K562 (cell line): ENCODE results near the gene ERCC3. TPM values are rescaled to one million over a fixed set of nuclear protein-coding genes. Genes with fewer than 3 reads are reported as not detected.
A peak's percentile ranks its signal among the peaks of the same experiment; 100 is the strongest.

Source experiments
- ARHGAP35 ChIP-seq: fragments of 450-650 bp; IDR thresholded peaks from 2 replicates; pipeline ENCODE4 v1.6.1; 2018; ENCODE audit not compliant: partially characterized antibody
- CHD1 ChIP-seq: fragments of 200-600 bp; sonication (generic); IDR thresholded peaks from one replicate; pipeline ENCODE4 v1.6.1; 2012; ENCODE audit warnings: mild to moderate bottlenecking, moderate library complexity, low read length, inconsistent platforms
- E2F3 ChIP-seq: fragments of 250-450 bp; sonication (Bioruptor Pico); IDR thresholded peaks from 2 replicates; pipeline ENCODE4 v1.4.0; 2020; ENCODE audit warnings: mild to moderate bottlenecking
- ETV5 ChIP-seq: sonication (generic); formaldehyde crosslinking; IDR thresholded peaks from 2 replicates; pipeline ENCODE4 v1.4.0; 2020; ENCODE audit warnings: low read depth, mild to moderate bottlenecking, missing genetic modification reagents
- FIP1L1 ChIP-seq: fragments of 200-400 bp; formaldehyde crosslinking; IDR thresholded peaks from 2 replicates; pipeline ENCODE4 v1.6.1; 2018; ENCODE audit warnings: mild to moderate bottlenecking, low read depth, low read length; ENCODE audit not compliant: poor library complexity, severe bottlenecking
- HIVEP1 ChIP-seq: fragments of 250-450 bp; sonication (Bioruptor Pico); IDR thresholded peaks from 2 replicates; pipeline ENCODE4 v1.4.0; 2020; ENCODE audit warnings: mild to moderate bottlenecking
- IRF2 ChIP-seq: sonication (generic); formaldehyde crosslinking; IDR thresholded peaks from 2 replicates; pipeline ENCODE4 v1.8.1; 2022; ENCODE audit warnings: mild to moderate bottlenecking, missing genetic modification reagents
- JUN ChIP-seq, 2 experiments: sonication (generic) in 1 of 2; formaldehyde crosslinking in 1 of 2; IDR thresholded peaks; 2 replicates each; pipeline versions ENCODE4 v1.6.1 to v1.8.0; 2012 to 2022; ENCODE audit warnings: borderline replicate concordance in 2 of 2, mild to moderate bottlenecking in 2 of 2, improper control_type of control experiment in 1 of 2, low read depth in 1 of 2, low read length in 1 of 2, missing genetic modification reagents in 1 of 2
- KHSRP ChIP-seq: fragments of 450-650 bp; IDR thresholded peaks from 2 replicates; pipeline ENCODE4 v1.6.1; 2017
- LEF1 ChIP-seq: fragments of 450-650 bp; IDR thresholded peaks from 2 replicates; pipeline ENCODE4 v1.6.1; 2016; ENCODE audit warnings: mild to moderate bottlenecking
- MCM2 ChIP-seq: fragments of 450-650 bp; IDR thresholded peaks from 2 replicates; pipeline ENCODE4 v1.6.1; 2017; ENCODE audit warnings: low read depth, mild to moderate bottlenecking
- POLR2A ChIP-seq: fragments of 450-650 bp; conservative IDR thresholded peaks from 2 replicates; pipeline ENCODE4 v1.6.1; 2016
- POLR3G ChIP-seq: IDR thresholded peaks from 2 replicates; pipeline ENCODE4 v1.6.1; 2011; ENCODE audit not compliant: insufficient read length, insufficient replicate concordance; ENCODE audit errors: extremely low read depth
- RBFOX2 ChIP-seq: fragments of 200-400 bp; formaldehyde crosslinking; IDR thresholded peaks from 2 replicates; pipeline ENCODE4 v1.6.1; 2017; ENCODE audit warnings: low read depth, mild to moderate bottlenecking, low read length, moderate library complexity
- RBM14 ChIP-seq: fragments of 200-400 bp; formaldehyde crosslinking; IDR thresholded peaks from 2 replicates; pipeline ENCODE4 v1.6.1; 2018; ENCODE audit warnings: low read depth, mild to moderate bottlenecking, low read length, moderate library complexity, borderline replicate concordance; ENCODE audit not compliant: insufficient read depth
- RBM34 ChIP-seq: fragments of 200-400 bp; formaldehyde crosslinking; IDR thresholded peaks from 2 replicates; pipeline ENCODE4 v1.6.1; 2018; ENCODE audit warnings: low read length, borderline replicate concordance; ENCODE audit not compliant: insufficient read depth
- SAFB ChIP-seq: fragments of 200-400 bp; formaldehyde crosslinking; IDR thresholded peaks from 2 replicates; pipeline ENCODE4 v1.6.1; 2017; ENCODE audit warnings: low read depth, low read length, borderline replicate concordance
- SETDB1 ChIP-seq: IDR thresholded peaks from one replicate; pipeline ENCODE4 v1.6.1; 2012; ENCODE audit warnings: low read length, control low read depth, inconsistent platforms
- SREBF1 ChIP-seq: fragments of 150-350 bp; IDR thresholded peaks from 2 replicates; pipeline ENCODE4 v1.6.1; 2014; ENCODE audit warnings: antibody characterized with exemption, low read depth, low read length, borderline replicate concordance
- SRF ChIP-seq, 2 experiments: fragments of 250-450, 450-650 bp in 1 of 2; sonication (Bioruptor Pico) in 1 of 2; sonication (generic) in 1 of 2; formaldehyde crosslinking; IDR thresholded peaks; 2 replicates each; pipeline versions ENCODE4 v1.5.0 to v1.5.1; 2020 to 2022; ENCODE audit warnings: mild to moderate bottlenecking in 1 of 2, missing genetic modification reagents in 1 of 2
- U2AF2 ChIP-seq: fragments of 200-400 bp; formaldehyde crosslinking; optimal IDR thresholded peaks from 2 replicates; pipeline ENCODE3; 2017; ENCODE audit warnings: low read depth, mild to moderate bottlenecking, low read length
- XRCC3 ChIP-seq: fragments of 450-650 bp; IDR thresholded peaks from 2 replicates; pipeline ENCODE4 v1.6.1; 2017; ENCODE audit warnings: mild to moderate bottlenecking, moderate library complexity
- ZC3H11A ChIP-seq: IDR thresholded peaks from 2 replicates; pipeline ENCODE4 v1.6.1; 2012; ENCODE audit warnings: low read depth, low read length, improper control_type of control experiment
- ZFP30 ChIP-seq: fragments of 250-450 bp; sonication (Bioruptor Pico); IDR thresholded peaks from 2 replicates; pipeline ENCODE4 v1.8.0; 2022; ENCODE audit warnings: moderate library complexity, mild to moderate bottlenecking, inconsistent platforms, borderline replicate concordance
- ZNF23 ChIP-seq: fragments of 250-450 bp; sonication (Bioruptor Pico); IDR thresholded peaks from 2 replicates; pipeline ENCODE4 v1.4.0; 2020; ENCODE audit warnings: mild to moderate bottlenecking
- ZNF431 ChIP-seq: sonication (generic); formaldehyde crosslinking; IDR thresholded peaks from 2 replicates; pipeline ENCODE4 v1.8.0; 2022; ENCODE audit warnings: mild to moderate bottlenecking, missing genetic modification reagents
- polyA plus RNA-seq, 8 experiments: library from polyadenylated mRNA; depleted of rRNA in 4 of 8; stranded (reverse) in 5 of 8; unstranded in 3 of 8; fragments of >200 nt; fragmentation: Nextera tagmentation in 2 of 8; fragmentation: Illumina TruSeq in 1 of 8; extraction: Ambion mirVana in 2 of 8; extraction: Trizol in 1 of 8; gene quantifications; 2 replicates each; pipeline versions ENCODE4 v1.2.1 to v1.2.3, GENCODE V29; 2011 to 2014; ENCODE audit warnings: inconsistent platforms in 1 of 8, missing spikeins in 1 of 8
- total RNA-seq, 7 experiments: library from RNA; depleted of rRNA in 6 of 7; stranded (reverse); fragments of >200 nt in 6 of 7; fragmentation: Illumina TruSeq in 2 of 7; extraction: Trizol in 2 of 7; gene quantifications; 2 replicates each; pipeline versions ENCODE4 v1.2.1 to v1.2.3, GENCODE V29; 2011 to 2021; ENCODE audit warnings: low replicate concordance in 1 of 7
- TF ChIP-seq, protein P1 (sequence below): fragments of 250-450 bp; sonication (Bioruptor Pico); IDR thresholded peaks from 2 replicates; pipeline ENCODE4 v1.4.0; 2020; ENCODE audit warnings: borderline replicate concordance
- TF ChIP-seq, protein P2 (sequence below): sonication (generic); IDR thresholded peaks from 2 replicates; pipeline ENCODE4 v1.6.1; 2016

ERCC3 gene
- total and polyA plus RNA-seq, 9 of the 15 experiments (the other 6 are each of a cell fraction or from before 2014, with no cell fraction given): 17.9 to 61.5 (median 43.1) TPM

DNA sequence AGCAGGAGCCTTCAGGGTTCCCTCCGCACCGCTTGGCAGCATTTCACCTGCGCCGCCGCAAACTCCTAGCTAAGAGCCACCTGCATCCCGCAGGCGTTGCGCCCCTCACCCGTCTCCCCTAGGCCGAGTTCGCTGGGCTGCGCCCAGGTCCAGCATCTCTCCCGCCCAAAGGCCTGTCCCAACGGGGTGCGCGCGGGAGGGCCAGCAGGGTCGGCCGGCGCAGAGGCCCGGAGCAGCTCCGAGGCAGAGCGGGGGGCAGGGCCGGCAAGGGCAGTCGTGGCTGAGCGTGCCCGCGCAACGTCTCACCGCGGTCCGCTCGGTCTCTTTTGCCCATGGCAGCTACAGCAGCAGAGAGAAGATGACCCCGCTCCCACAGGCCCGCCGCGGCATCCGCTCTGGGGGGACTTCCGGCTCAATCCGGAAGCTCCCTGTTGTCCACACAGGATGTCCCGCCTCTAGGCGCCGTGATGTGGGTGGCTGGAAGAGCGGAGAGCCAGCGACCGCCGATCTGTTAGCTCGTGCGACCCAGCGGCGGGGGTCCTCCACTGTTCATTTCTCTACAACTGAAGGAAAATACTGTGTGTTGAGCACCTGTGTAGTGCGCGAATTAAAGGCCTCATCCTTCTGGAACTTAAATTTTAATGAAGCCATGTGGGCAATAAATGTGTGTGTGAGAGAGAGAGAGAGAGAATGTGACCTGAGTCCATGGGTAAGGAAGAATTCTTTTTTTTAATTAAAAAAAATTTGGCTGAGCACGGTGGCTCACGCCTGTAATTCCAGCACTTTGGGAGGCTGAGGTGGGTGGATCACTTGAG is at the start of gene ERCC3 (continued):
- TF ChIP-seq CHD1 (no peak), SETDB1 (no peak), RBFOX2 (peak; percentile 92), ZC3H11A (no peak), ZNF23 (CRISPR knock-in tag) (no peak), RBM34 (no peak), XRCC3 (no peak), MCM2 (no peak), FIP1L1 (no peak), JUN (IDR thresholded peaks at IDR 0.05; ENCODE audit: borderline replicate concordance, low read depth, low read length) (no peak), JUN (CRISPR knock-in tag; IDR thresholded peaks at IDR 0.05; ENCODE audit: borderline replicate concordance) (no peak), ARHGAP35 (no peak), ZNF431 (peak; percentile 62; the same call in 1 of the 2 replicates), ZFP30 (CRISPR knock-in tag) (no peak), ETV5 (CRISPR knock-in tag) (peak; percentile 89), E2F3 (CRISPR knock-in tag) (peak; percentile 67; the same call in 1 of the 2 replicates), U2AF2 (no peak), POLR2A (peak; percentile 96), KHSRP (no peak), SAFB (no peak), HIVEP1 (CRISPR knock-in tag) (no peak), POLR3G (no peak), IRF2 (CRISPR knock-in tag) (no peak), RBM14 (no peak), LEF1 (no peak), SREBF1 (no peak), SRF (CRISPR knock-in tag; IDR thresholded peaks at IDR 0.05) (no peak; a peak in 1 of 4 replicates)
- TF ChIP-seq, protein P1, sequence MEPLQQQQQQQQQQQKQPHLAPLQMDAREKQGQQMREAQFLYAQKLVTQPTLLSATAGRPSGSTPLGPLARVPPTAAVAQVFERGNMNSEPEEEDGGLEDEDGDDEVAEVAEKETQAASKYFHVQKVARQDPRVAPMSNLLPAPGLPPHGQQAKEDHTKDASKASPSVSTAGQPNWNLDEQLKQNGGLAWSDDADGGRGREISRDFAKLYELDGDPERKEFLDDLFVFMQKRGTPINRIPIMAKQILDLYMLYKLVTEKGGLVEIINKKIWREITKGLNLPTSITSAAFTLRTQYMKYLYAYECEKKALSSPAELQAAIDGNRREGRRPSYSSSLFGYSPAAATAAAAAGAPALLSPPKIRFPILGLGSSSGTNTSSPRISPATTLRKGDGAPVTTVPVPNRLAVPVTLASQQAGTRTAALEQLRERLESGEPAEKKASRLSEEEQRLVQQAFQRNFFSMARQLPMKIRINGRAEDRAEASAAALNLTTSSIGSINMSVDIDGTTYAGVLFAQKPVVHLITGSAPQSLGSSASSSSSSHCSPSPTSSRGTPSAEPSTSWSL (CRISPR knock-in tag): no peak
- TF ChIP-seq, protein P2, sequence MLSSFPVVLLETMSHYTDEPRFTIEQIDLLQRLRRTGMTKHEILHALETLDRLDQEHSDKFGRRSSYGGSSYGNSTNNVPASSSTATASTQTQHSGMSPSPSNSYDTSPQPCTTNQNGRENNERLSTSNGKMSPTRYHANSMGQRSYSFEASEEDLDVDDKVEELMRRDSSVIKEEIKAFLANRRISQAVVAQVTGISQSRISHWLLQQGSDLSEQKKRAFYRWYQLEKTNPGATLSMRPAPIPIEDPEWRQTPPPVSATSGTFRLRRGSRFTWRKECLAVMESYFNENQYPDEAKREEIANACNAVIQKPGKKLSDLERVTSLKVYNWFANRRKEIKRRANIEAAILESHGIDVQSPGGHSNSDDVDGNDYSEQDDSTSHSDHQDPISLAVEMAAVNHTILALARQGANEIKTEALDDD: no peak
